SK-N-SH (cell line): ENCODE results near the gene APBB3. TPM values are rescaled to one million over a fixed set of nuclear protein-coding genes. Genes with fewer than 3 reads are reported as not detected.

Experiments
- CTCF ChIA-PET: fragments of 300-600, 350-600 bp; formaldehyde crosslinking; extraction: SDS; loops from one replicate; lab custom pipeline; 2021; lab: Yijun Ruan, JAX
- POLR2A ChIA-PET: fragments of 350-600 bp; sonication (Branson Sonifier 250); formaldehyde crosslinking; extraction: SDS; loops from one replicate; lab custom pipeline; 2020; ENCODE audit warnings: antibody characterized with exemption, inconsistent platforms; lab: Yijun Ruan, JAX
- DNase-seq: peaks from one replicate; pipeline ENCODE4 v3.0.0; 2012
- H2AFZ ChIP-seq: fragments of 200-600 bp; sonication (generic); 2 replicates; pipeline ENCODE4 v1.8.1; 2016; ENCODE audit warnings: antibody characterized with exemption, mild to moderate bottlenecking, low read depth
- H3F3A ChIP-seq: fragments of 200-600 bp; sonication (generic); replicated peaks from 2 replicates; pipeline ENCODE3; 2016; ENCODE audit warnings: antibody characterized with exemption, mild to moderate bottlenecking; ENCODE audit not compliant: insufficient read depth
- H3K27ac ChIP-seq, 2 experiments: fragments of 200-500 bp in 1 of 2; fragments of 200-600 bp in 1 of 2; sonication (Bioruptor generic) in 1 of 2; sonication (generic), shearing (Covaris generic) in 1 of 2; 2 replicates each; pipeline versions ENCODE4 v1.5.1 to v1.6.1; 2014 to 2016; ENCODE audit warnings: low read depth in 2 of 2, inconsistent platforms in 1 of 2, low read length in 1 of 2, mild to moderate bottlenecking in 1 of 2, mixed read lengths in 1 of 2
- H3K27me3 ChIP-seq: fragments of 200-600 bp; sonication (generic), shearing (Covaris generic); 2 replicates; pipeline ENCODE4 v1.6.1; 2016; ENCODE audit warnings: mixed run types; ENCODE audit not compliant: insufficient read depth
- H3K36me3 ChIP-seq, 2 experiments: fragments of 200-500 bp in 1 of 2; fragments of 200-600 bp in 1 of 2; sonication (Bioruptor generic) in 1 of 2; sonication (generic) in 1 of 2; replicated peaks in 1 of 2; 2 replicates each; pipeline versions ENCODE3 to v1.5.1; 2014 to 2016; ENCODE audit warnings: low read length in 1 of 2, mild to moderate bottlenecking in 1 of 2; ENCODE audit not compliant: insufficient read depth in 2 of 2, control insufficient read depth in 1 of 2
- H3K4me1 ChIP-seq, 2 experiments: fragments of 200-500 bp in 1 of 2; fragments of 200-600 bp in 1 of 2; sonication (Bioruptor generic) in 1 of 2; sonication (generic), shearing (Covaris generic) in 1 of 2; 2 replicates each; pipeline versions ENCODE4 v1.5.1 to v1.6.1; 2014 to 2016; ENCODE audit warnings: low read depth in 1 of 2, low read length in 1 of 2, mixed run types in 1 of 2; ENCODE audit not compliant: insufficient read depth in 2 of 2, control insufficient read depth in 1 of 2
- H3K4me2 ChIP-seq: fragments of 200-600 bp; sonication (generic), shearing (Covaris generic); 2 replicates; pipeline ENCODE4 v1.6.1; 2017; ENCODE audit warnings: mixed run types
- H3K4me3 ChIP-seq, 2 experiments: fragments of 200-500 bp in 1 of 2; fragments of 200-600 bp in 1 of 2; sonication (Bioruptor generic) in 1 of 2; sonication (generic), shearing (Covaris generic) in 1 of 2; 2 replicates each; pipeline versions ENCODE4 v1.5.1 to v1.8.1; 2014 to 2016; ENCODE audit warnings: low read depth in 2 of 2, inconsistent platforms in 1 of 2, low read length in 1 of 2, mild to moderate bottlenecking in 1 of 2, mixed read lengths in 1 of 2, moderate library complexity in 1 of 2
- H3K79me2 ChIP-seq: fragments of 200-600 bp; sonication (generic); 2 replicates; pipeline ENCODE4 v1.8.1; 2017; ENCODE audit warnings: mild to moderate bottlenecking; ENCODE audit not compliant: insufficient read depth
- H3K9ac ChIP-seq: fragments of 200-600 bp; sonication (generic); 2 replicates; pipeline ENCODE4 v1.6.1; 2017; ENCODE audit warnings: mixed run types
- H3K9me2 ChIP-seq: fragments of 200-600 bp; sonication (generic); 2 replicates; pipeline ENCODE4 v1.6.1; 2017; ENCODE audit warnings: mixed run types
- H3K9me3 ChIP-seq: fragments of 200-600 bp; sonication (generic); 2 replicates; pipeline ENCODE4 v1.6.1; 2017; ENCODE audit warnings: mixed run types, mild to moderate bottlenecking, moderate library complexity
- H4K20me1 ChIP-seq: fragments of 200-600 bp; sonication (generic); 2 replicates; pipeline ENCODE4 v1.6.1; 2017; ENCODE audit warnings: mild to moderate bottlenecking, mixed run types; ENCODE audit not compliant: insufficient read depth
- CTCF ChIP-seq: fragments of 200-600 bp; sonication (generic); IDR thresholded peaks from 2 replicates; pipeline ENCODE4 v1.6.1; 2017; ENCODE audit warnings: antibody characterized with exemption, mild to moderate bottlenecking, moderate library complexity
- EZH2phosphoT487 ChIP-seq: fragments of 200-600 bp; sonication (generic); IDR thresholded peaks from 2 replicates; pipeline ENCODE4 v1.6.1; 2017; ENCODE audit warnings: low read depth, mixed run types, mild to moderate bottlenecking, antibody characterized with exemption, moderate library complexity, borderline replicate concordance
- GABPA ChIP-seq: IDR thresholded peaks from 2 replicates; pipeline ENCODE4 v1.4.0; 2012; ENCODE audit warnings: low read depth, mild to moderate bottlenecking
- GATA2 ChIP-seq: sonication (generic); formaldehyde crosslinking; IDR thresholded peaks from 2 replicates; pipeline ENCODE4 v1.5.0; 2020; ENCODE audit warnings: mild to moderate bottlenecking, missing genetic modification reagents
- IRF3 ChIP-seq: fragments of 150-350 bp; IDR thresholded peaks from 2 replicates; pipeline ENCODE4 v1.6.1; 2016; ENCODE audit warnings: mild to moderate bottlenecking, low read depth, low read length
- JUND ChIP-seq: IDR thresholded peaks from 2 replicates; pipeline ENCODE4 v1.4.0; 2012
- MAX ChIP-seq: IDR thresholded peaks from 2 replicates; pipeline ENCODE4 v1.4.0; 2012; ENCODE audit warnings: low read depth
- MEF2A ChIP-seq: IDR thresholded peaks from 2 replicates; pipeline ENCODE4 v1.4.0; 2012; ENCODE audit warnings: low read depth, borderline replicate concordance
- MXI1 ChIP-seq: IDR thresholded peaks from 2 replicates; pipeline ENCODE4 v1.6.1; 2012; ENCODE audit warnings: mild to moderate bottlenecking, low read depth, low read length, improper control_type of control experiment
- NFIC ChIP-seq: IDR thresholded peaks from 2 replicates; pipeline ENCODE4 v1.4.0; 2012; ENCODE audit warnings: borderline replicate concordance
- NRF1 ChIP-seq: IDR thresholded peaks from 2 replicates; pipeline ENCODE4 v1.6.1; 2012; ENCODE audit warnings: low read depth, mild to moderate bottlenecking, low read length
- RCOR1 ChIP-seq: fragments of 150-350 bp; IDR thresholded peaks from 2 replicates; pipeline ENCODE4 v1.6.1; 2017; ENCODE audit warnings: antibody characterized with exemption, low read length
- RXRA ChIP-seq: IDR thresholded peaks from 2 replicates; pipeline ENCODE4 v1.4.0; 2012; ENCODE audit warnings: low read depth, mild to moderate bottlenecking, borderline replicate concordance
- TCF12 ChIP-seq: IDR thresholded peaks from 2 replicates; pipeline ENCODE4 v1.4.0; 2012
- TEAD4 ChIP-seq: IDR thresholded peaks from 2 replicates; pipeline ENCODE4 v1.4.0; 2012; ENCODE audit warnings: mild to moderate bottlenecking, borderline replicate concordance; ENCODE audit not compliant: insufficient read depth
- USF1 ChIP-seq: IDR thresholded peaks from 2 replicates; pipeline ENCODE4 v1.4.0; 2012; ENCODE audit warnings: low read depth, borderline replicate concordance
- USF2 ChIP-seq: fragments of 150-350 bp; IDR thresholded peaks from 2 replicates; pipeline ENCODE4 v1.6.1; 2017; ENCODE audit warnings: antibody characterized with exemption, low read length, low read depth, borderline replicate concordance
- YY1 ChIP-seq: IDR thresholded peaks from 2 replicates; pipeline ENCODE4 v1.4.0; 2012; ENCODE audit warnings: low read depth, mild to moderate bottlenecking
- ZBTB33 ChIP-seq: IDR thresholded peaks from 2 replicates; pipeline ENCODE4 v1.4.0; 2012; ENCODE audit warnings: low read depth, borderline replicate concordance
- WGBS: methylation state at CpG from one replicate; pipeline ENCODE4 v1.1.6; 2017; ENCODE audit warnings: low lambda C conversion rate; 5-methylcytosine and 5-hydroxymethylcytosine counted together
- polyA plus RNA-seq, 3 experiments: library from polyadenylated mRNA; depleted of rRNA; stranded (reverse); fragments of >200 nt; gene quantifications; 2 replicates each; pipeline ENCODE4 v1.2.3, GENCODE V29; 2012

Gene APBB3
- polyA plus RNA-seq, 1 of the 3 experiments (the other 2 are of a cell fraction) = 36.0 TPM

- no peak overlapping the region for H3K9ac ChIP-seq
- H3K36me3 ChIP-seq = no peaks in the 10 kb centered on the region
- H4K20me1 ChIP-seq = no peaks in the 10 kb centered on the region
- no peaks in the 10 kb centered on the region for H3K4me1 ChIP-seq
- no peak overlapping the region for H3K27ac ChIP-seq
- H3K79me2 ChIP-seq = no peaks in the 10 kb centered on the region
- H3K4me2 ChIP-seq = no peak overlapping the region
- TF ChIP-seq TCF12 = no peak
- no peak for TF ChIP-seq EZH2phosphoT487
- no peak for TF ChIP-seq JUND
- TF ChIP-seq GABPA = no peak
- TF ChIP-seq ZBTB33 = no peak
- no peak for TF ChIP-seq MAX
- no peak for TF ChIP-seq GATA2 (CRISPR knock-in tag)
- TF ChIP-seq TEAD4 = no peak
- no peak for TF ChIP-seq NFIC
- no peak for DNase-seq
- H3F3A ChIP-seq = no peaks in the 10 kb centered on the region
- no peaks in the 10 kb centered on the region for H3K9me3 ChIP-seq
- WGBS = 57% methylated on average over 3 of the region's 3 CpGs
- no peak overlapping the region for H3K4me3 ChIP-seq
- no peak overlapping the region for H2AFZ ChIP-seq
- POLR2A ChIA-PET = no interaction called here
- CTCF ChIA-PET = no interaction called here
- no peaks in the 10 kb centered on the region for H3K27me3 ChIP-seq
- H3K9me2 ChIP-seq = no peaks in the 10 kb centered on the region
Measured at GRCh38 chr5:140605879-140606278, 41.5 kb upstream of the APBB3 start.

GRCh38 chr5:140603734-140604133 is 39.3 kb upstream of the APBB3 start:
- Histone ChIP-seq H3K9ac (no peak overlapping the region), H3K9me2 (no peaks in the 10 kb centered on the region), H3K4me3 (no peak overlapping the region), H4K20me1 (no peaks in the 10 kb centered on the region), H2AFZ (no peak overlapping the region), H3F3A (no peaks in the 10 kb centered on the region), H3K9me3 (no peaks in the 10 kb centered on the region), H3K79me2 (no peaks in the 10 kb centered on the region), H3K4me1 (no peaks in the 10 kb centered on the region), H3K4me2 (no peak overlapping the region), H3K36me3 (no peaks in the 10 kb centered on the region), H3K27ac (no peak overlapping the region), H3K27me3 (no peaks in the 10 kb centered on the region)
- ChIA-PET CTCF (interaction anchor here (1.1 kb wide), 1 partner anchor 35 kb away, joined by 4 read pairs; no protein-coding TSS in a partner anchor), POLR2A (no interaction called here)
- WGBS = 42% methylated on average over 2 of the region's 2 CpGs
- TF ChIP-seq MAX (no peak), USF1 (no peak), YY1 (no peak), RCOR1 (no peak), ZBTB33 (no peak), NRF1 (no peak), USF2 (no peak), RXRA (no peak), MEF2A (no peak), EZH2phosphoT487 (no peak), IRF3 (no peak), CTCF (no peak), MXI1 (no peak), GABPA (no peak)
- no peak for DNase-seq
